Smooth muscle cell of the brain vasculature (primary cell): ENCODE data around the gene IL31RA.

Experiments used
- DNase-seq: peaks from one replicate; pipeline ENCODE4 v3.0.0-alpha.2; 2012; ENCODE audit warnings: low read depth, low spot score

IL31RA gene

GRCh38 chr5:55860288-55860687 lies 9.1 kb downstream of the IL31RA start:
- no peak for DNase-seq

- DNase-seq, result no peak
Measured at GRCh38 chr5:55860709-55861108, 9.6 kb downstream of the IL31RA start.

GRCh38 chr5:55864606-55865541 lies 13.7 kb downstream of the IL31RA start:
- no peak for DNase-seq

- no peak for DNase-seq
Measured at GRCh38 chr5:55865831-55866230, 14.7 kb downstream of the IL31RA start.

- DNase-seq, result no peak
Measured at GRCh38 chr5:55866485-55866884, 15.3 kb downstream of the IL31RA start.

- no peak for DNase-seq
Measured at GRCh38 chr5:55866934-55867333, 15.8 kb downstream of the IL31RA start.

GRCh38 chr5:55868846-55869245 lies 17.7 kb downstream of the IL31RA start:
- DNase-seq, result peak; percentile 50

- DNase-seq, result no peak
Measured at GRCh38 chr5:55869847-55870246, 18.7 kb downstream of the IL31RA start.

GRCh38 chr5:55873234-55873633 lies 22.1 kb downstream of the IL31RA start:
- DNase-seq, result no peak

GRCh38 chr5:55877655-55878054 lies 26.5 kb downstream of the IL31RA start:
- DNase-seq, result no peak

GRCh38 chr5:55880453-55880852 lies 29.3 kb downstream of the IL31RA start:
- DNase-seq, result no peak

GRCh38 chr5:55885359-55885758 lies 34.2 kb downstream of the IL31RA start:
- no peak for DNase-seq

GRCh38 chr5:55888205-55888604 lies 37.0 kb downstream of the IL31RA start:
- no peak for DNase-seq

GRCh38 chr5:55892479-55892878 lies 41.3 kb downstream of the IL31RA start:
- DNase-seq, result no peak

GRCh38 chr5:55894135-55894534 lies 43.0 kb downstream of the IL31RA start:
- DNase-seq, result no peak

- no peak for DNase-seq
Measured at GRCh38 chr5:55895346-55895745, 44.2 kb downstream of the IL31RA start.

- no peak for DNase-seq
Measured at GRCh38 chr5:55896238-55896637, 45.1 kb downstream of the IL31RA start.

GRCh38 chr5:55896663-55897062 lies 45.5 kb downstream of the IL31RA start:
- DNase-seq, result no peak

GRCh38 chr5:55897206-55897894 lies 46.2 kb downstream of the IL31RA start:
- no peak for DNase-seq

GRCh38 chr5:55897905-55898304 lies 46.7 kb downstream of the IL31RA start:
- DNase-seq, result peak; percentile 91

GRCh38 chr5:55899344-55899743 lies 48.2 kb downstream of the IL31RA start:
- no peak for DNase-seq

- DNase-seq, result no peak
Measured at GRCh38 chr5:55900068-55900467, 48.9 kb downstream of the IL31RA start.

- DNase-seq, result no peak
Measured at GRCh38 chr5:55900776-55901175, 49.6 kb downstream of the IL31RA start.
